HT-29 (cell line): ENCODE data around the gene KIF9. TPM values are rescaled to one million over a fixed set of nuclear protein-coding genes. Genes with fewer than 3 reads are reported as not detected.
"Not testable (repeated sequence)": the region's sequence is repeated elsewhere in the genome, so short reads cannot be mapped to it uniquely, and the experiment has no call there.

Experiments
- DNase-seq: peaks from one replicate; pipeline ENCODE4 v3.0.0-alpha.2; 2015; ENCODE audit warnings: low spot score
- total RNA-seq: library from RNA; depleted of rRNA; stranded (reverse); fragments of >200 nt; shearing (Covaris generic); gene quantifications from 2 replicates; pipeline ENCODE4 v1.2.3, GENCODE V29; 2014

The KIF9 gene
- total RNA-seq, 1 experiment from 2014 or later: 28.7 TPM

DNA sequence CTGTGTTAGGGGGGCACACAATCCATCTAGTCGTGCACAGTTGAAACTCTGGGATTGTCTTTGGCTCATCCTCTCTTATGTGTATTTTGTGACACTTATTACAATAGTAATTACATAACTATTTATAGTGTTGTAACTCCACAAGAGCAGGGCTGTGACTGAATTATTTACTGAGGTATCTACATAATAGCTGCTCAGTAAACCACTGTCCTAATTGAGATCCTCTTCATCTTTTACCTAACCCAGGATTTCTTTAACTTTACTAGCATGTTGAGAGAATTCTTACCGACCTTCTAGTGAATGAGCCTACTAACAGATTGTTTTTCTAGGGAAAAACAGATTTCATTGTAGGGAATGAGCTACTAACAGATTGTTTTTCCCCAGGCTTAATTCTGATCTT, 11.2 kb upstream of the KIF9 start:
- no peak for DNase-seq

DNA sequence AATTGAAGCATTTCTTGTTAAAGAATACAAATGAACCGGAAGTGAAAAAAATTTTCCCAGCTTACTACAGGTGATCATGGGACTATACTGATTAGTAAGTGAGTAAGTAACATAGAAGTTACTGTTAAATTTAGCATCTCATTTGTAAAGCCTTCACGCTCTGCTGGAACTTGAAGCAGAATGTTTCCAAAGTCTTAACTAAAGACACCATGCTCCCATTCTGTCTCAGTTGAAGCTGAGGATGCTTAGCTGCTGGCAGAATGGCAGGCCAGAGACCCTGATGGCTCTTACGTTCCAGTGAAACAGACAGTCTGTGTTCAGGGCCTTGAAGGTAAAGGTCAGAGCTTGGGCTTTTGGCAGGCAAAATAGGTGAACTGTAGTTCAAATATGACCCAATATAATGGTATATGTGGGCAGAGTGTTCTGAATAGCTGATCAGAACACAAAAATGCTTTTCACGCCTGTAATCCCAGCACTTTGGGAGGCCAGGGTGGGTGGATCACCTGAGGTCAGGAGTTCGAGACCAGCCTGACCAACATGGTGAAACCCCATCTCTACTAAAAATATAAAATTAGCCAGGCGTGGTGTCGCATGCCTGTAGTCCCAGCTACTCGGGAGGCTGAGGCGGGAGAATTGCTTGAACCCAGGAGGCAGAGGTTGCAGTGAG, 9.3 kb upstream of the KIF9 start:
- not testable (repeated sequence) for DNase-seq

DNA sequence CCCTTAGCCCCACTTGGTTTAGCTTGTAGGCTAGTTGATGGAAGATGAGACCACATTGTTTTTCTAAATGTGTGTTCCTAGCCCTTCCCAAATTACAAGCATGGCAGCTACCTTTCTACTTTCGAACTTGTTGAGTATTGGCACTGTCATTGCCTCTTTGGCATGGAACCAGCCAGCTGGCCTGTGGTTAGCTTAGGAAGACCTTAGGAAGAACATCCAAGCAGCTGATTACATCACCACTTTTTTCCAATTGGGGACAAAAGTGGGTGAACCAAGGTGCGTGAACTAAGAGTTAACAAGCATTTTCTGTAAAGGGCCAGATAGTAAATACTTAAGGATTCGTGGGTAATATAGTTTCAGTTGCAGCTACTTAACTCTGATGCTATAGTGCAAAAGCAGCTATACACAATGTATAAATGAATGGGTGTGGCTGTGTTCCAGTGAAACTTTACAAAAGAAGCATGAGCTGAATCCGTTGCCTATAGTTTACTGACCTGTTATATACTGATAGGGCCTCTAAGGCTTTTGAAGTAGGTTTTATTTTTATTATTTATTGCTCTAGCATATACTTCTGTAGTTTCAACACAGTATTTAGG, 8.7 kb upstream of the KIF9 start:
- no peak for DNase-seq

DNA sequence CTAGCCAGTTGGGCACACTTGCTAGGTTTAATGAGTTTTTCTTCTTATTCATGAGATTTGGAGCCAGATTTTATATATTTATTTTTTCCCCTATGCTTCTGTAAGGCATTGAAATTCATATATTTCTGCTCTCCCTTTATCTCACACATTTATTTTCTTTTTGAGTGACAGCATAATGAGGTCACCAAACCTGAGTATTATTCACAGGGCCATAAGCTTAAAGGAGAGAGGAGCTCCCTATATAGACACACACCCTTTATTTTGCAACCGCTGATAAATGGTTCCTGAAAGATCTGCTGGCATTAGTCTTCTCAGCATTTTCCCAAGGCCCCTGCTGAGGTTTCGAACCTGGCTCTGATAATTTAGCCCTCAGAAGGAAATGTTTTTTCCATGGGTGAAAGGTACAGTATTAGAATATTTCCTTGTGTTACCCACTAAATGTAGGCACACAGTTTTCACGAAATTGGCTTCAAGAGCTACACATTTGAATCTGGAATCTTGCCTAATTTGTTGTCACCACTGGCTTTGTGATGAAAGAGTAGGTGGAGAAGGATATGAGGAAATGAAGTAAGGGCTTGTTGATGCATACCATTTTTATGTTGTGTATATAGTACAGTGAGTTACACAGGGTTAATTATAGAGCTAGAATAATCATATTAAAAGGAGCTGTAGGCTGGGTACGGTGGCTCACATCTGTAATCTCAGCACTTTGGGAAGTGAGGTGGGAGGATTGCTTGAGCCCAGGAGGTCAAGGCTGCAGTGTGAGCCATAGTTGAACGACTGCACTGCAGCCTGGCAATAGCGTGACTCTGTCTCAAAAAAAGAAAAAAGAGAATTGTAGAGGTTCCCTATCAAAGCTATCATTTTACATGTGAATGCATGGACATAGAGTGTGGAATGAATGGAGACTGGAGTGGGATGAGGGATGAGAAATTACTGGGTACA, 6.6 kb upstream of the KIF9 start:
- DNase-seq: no peak

DNA sequence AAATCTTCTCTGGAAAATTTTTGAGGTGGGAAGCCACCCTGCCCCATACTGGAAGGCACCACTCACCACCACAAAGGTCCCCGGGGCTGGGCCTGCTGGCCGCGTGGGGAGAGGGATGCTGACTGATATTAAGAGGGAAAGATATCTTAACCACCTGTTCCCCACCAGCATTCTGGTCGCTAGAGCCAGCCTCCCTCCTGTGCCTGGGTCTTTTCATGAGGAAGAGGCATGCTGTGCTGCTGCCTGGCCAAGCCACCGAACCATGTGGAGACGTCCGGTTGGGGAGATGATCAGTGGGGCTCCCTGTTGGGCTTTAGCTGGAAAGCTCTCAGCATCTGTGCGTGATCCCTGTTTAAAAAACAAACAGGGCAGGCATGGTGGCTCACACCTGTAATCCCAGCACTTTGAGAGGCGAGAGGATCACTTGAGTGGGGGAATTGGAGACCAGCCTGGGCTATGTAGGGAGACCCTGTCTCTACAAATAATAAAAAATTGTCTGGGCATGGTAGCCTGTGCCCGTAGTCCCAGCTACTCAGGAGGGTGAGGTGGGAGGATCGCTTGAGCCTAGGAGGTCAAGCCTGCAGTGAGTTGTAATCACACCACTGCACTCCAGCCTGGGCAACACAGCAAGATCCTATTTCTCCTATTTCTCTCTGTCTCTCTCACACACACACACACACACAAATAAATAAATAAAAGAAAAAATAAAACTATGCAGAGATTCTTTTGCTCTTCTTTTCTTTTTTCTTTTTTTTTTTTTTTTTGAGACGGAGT, 1.2 kb upstream of the KIF9 start:
- peak; percentile 23 for DNase-seq

DNA sequence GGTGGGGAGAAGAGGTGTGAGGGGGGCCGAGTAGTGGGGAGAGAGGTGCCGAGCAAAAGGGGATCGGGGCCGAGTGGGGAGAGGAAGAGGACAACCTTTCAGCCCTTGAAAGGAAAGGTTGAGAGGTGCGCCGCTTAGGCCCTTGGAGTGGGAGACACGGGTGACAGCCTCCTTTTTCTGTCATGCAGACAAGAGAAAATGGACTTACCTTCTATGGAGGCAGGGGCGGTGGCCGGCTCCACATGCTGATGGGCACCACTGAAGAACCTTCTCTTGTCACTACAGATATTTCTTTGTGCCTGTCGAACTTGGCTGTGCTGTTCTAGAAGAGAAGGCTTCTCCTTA, 566 bp upstream of the KIF9 start:
- peak; percentile 17 for DNase-seq

DNA sequence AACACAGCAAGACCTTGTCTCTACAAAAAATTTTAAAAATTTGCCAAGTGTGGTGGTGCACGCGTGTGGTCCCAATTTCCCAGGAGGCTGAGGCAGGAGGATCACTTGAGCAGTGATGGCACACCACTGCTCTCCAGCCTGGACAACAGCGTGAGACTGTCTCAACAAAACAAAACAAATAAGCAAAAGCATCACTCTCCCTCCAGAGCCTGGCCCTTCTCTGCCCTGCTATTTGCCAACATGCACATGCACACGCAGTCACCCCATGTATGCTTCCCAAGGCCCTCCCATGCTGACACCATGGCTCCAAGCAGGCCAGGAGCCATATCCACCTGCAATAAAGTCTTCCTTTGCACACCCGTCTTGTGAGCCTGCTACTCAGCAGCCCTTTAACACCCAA, 2.1 kb downstream of the KIF9 start:
- DNase-seq: no peak

DNA sequence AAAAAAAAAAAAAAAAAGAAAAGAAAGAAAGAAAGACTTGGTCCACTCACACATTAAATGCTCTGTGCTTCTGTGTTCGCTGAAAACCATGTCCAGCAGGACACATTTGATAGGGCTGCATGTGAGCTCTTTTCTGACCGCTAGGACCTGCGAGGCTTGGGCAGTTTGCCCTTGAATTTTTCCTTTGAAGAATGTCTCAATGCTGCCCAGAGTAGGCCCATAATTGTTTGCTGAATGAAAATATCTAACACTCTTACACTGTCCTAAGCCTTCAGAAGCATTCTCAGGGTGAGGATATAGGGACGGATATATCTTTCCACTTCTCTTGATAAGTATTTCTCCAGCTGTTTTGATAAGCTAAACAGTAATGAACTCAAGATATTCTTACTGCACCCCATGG, 6.0 kb downstream of the KIF9 start:
- no peak for DNase-seq

DNA sequence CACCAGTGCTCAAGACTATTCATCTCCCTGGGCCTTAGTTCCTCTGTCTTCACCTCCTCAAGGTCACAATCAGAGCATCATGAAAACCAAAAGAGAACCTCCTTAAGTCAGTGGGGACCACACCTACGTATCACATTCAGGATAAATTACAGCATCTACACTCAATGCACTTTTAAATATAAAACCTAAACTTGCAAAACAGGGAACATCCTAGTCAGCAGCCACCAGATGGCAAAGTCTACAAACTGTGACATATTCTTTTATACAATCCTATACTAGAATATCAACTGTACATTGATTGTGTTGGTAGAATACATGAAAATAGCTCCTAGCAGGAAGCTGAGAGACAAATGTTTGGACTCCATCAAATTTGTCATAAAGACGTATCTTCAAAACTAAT, 7.9 kb downstream of the KIF9 start:
- DNase-seq: no peak

DNA sequence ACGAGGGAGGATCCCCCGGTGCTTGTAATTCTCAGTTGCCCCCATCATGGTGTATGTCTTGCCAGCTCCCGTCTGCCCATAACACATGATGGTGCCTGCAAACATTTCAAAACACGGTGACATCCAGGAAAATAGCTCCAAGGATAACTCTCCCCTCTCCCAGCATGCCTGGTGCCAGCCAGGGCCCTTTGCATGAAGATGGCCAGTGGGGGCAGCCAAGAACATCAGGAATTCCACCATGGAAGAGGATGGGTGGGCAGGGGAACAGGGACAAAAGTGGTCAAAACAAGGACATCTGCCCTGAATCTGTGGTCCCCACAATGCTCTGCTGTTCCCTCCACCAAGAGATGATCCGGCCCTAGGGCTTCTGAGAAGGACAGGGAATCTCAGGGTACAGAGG, 9.0 kb downstream of the KIF9 start:
- DNase-seq: no peak

DNA sequence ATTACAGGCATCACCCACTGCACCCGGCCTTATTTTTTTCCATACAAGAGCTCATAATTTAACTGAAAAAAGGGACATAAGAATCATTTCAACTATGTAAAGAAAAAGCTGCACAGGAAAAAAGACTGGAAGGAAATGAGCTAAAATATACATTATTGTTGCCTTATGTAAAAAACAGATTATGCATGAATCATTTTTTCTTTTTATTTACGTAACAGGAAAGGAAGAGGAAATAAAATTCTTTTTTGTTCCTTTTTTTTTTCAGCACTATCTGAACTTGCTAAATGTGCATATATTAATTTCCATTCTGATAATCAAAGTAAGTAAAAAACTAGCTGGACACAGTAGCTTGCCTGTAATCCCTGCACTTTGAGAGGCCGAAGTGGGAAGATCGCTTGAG, 12.1 kb downstream of the KIF9 start:
- DNase-seq: no peak

DNA sequence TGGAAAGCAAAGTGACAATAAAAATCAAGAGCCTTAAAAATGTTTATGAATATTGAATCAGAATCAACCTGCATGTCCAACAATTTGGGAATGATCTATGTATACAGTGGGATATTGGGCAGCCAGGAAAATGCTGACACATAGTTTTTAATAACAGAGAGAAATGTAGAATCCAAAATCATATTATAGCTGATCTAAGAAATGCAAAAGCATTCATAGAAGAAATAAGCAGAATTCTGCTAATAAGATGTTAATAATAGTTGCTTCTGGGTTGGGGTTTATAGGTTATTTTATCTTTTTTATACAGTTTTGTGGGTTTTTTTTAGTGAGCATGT, 15.1 kb downstream of the KIF9 start:
- DNase-seq: no peak

DNA sequence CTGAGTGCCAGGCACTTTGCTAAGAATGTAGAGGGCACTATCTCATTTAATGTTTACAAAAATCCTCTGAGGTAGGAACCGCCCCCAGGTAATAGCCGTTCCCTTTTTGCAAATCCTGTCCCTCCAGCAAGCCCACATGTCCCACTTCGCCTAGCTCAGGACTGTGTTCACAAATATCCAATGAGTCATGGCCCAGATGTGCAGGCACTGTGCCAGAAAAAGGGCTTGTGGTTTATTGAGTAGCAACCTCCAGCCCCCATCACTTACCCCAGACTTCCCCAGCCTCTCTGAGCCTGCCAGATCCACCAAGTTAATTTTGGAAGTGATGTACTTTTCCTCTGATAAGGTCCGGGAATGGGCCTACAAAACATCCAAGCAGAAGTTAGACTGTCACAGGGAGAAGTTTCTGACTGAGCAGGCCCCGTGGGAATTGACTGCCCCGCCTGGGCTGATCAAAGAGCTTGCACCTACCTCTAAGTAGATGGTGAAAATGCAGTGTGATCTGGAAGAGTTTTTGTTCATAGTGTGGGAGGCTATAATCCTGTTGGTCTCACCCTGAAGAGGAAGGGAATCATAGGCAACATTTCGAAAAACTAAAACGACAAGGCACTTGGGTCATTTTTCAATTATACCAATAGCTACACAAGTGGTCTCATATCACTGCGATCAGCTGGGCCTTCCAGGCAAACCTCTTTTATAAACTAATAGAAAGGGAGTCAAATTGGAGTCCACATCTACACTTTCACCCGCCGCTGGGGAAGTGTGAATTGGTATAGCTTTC, 15.7 kb downstream of the KIF9 start:
- peak; percentile 71 for DNase-seq

DNA sequence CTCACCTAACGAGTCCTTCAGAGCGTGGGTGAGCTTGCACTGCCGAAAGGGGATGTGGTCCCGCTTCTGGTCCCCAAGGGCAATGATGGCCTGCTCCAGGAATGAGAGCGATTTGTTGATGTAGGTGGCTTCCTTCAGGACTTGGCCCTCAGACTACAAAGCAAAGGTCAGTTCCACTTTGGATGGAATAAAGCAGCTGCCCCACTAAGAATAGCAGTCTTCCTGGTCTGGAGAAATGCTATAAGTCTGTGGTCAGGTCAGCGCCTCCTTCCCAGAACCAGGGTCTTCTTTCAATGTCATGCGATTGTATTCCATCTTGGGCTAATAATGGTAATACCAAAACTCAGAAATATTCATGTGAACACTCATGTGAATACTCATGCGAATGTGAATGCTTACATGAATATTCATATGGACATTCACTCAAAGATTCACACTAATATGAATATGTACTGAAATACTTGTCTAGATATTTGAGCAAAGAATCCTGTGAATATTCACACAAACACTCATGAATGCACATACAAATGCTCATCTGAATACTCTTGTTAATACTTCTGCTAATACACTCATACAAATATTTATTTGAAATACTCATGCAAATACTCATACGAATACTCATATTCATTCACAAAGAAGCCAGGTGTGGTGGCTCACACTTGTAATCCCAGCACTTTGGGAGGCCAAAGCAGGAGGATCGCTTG, 16.7 kb downstream of the KIF9 start:
- no peak for DNase-seq

DNA sequence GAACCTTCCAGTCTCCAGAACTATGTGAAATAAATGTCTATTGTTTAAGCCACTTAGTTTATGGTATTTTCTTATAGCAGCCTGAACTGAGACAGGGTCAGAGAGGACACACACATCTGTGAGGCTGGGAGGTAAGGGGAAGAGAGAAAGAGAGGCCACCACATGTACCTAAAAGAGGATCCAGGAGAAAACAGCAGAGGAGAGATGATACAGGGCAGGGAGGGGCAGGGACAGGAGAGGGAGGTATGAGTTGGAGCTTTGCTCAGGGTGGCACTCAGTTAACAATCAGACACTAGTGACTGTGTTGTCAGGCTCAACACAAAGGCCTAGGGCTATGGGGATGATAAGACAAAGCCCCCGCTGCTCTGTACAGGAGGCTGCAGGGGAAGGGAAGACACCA, 17.6 kb downstream of the KIF9 start:
- no peak for DNase-seq

DNA sequence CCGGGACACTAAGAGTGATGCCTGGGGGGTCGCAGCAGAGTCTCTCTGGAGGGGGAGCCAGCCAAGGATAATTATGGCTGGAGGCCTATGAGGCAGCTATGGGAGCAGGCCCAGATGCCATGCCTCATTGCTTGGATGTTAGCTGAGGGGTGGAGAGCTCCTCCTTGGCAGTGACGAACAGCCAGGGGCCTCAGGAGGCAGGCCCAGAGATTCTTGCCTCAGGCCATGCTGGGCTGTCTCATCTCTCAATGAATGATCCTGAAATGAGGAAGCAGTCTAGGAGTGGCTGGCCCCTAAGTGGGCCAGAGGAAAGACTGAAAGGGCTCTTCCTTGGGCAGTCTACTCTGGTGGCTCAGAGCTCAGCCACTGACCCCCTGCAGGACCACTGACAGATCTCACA, 21.3 kb downstream of the KIF9 start:
- DNase-seq: no peak

DNA sequence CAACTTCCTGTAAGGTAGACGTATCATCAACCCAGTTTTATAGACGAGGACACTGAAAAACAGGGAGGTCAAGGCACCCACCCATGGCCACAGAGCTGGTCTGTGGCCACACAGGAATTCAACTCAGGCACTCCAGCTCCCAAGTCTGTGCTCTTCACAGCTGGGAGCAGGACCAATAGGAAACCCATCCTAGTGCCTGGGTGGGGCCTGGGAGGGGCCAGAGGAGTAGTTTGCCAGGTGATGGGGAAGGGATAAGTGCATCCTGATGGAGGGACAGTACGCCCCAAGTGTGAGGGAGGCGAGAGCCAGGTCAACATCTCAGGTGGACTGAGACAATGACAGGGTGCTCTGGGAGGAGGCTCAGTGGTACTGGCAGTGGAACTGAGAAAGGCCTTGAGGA, 22.0 kb downstream of the KIF9 start:
- no peak for DNase-seq

DNA sequence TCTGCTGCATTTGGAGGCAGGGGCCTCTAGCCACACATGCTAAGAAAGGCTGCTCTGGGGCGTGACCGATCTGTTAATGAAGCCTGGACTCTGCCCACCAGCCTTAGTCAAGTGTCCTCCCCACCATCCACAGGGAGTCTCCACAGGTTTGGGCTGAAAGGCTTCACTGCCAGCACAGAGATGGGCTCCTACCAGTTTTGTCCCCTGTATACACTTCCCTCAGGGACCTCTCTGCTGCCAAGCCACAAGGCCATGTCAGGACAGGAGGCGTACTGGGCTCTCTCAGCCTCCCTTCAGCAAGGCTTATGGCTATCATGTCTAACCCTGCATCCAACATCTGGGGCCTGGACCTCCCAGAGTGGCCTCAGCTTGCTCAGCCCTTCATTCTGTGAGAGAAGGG, 23.5 kb downstream of the KIF9 start:
- DNase-seq: no peak

DNA sequence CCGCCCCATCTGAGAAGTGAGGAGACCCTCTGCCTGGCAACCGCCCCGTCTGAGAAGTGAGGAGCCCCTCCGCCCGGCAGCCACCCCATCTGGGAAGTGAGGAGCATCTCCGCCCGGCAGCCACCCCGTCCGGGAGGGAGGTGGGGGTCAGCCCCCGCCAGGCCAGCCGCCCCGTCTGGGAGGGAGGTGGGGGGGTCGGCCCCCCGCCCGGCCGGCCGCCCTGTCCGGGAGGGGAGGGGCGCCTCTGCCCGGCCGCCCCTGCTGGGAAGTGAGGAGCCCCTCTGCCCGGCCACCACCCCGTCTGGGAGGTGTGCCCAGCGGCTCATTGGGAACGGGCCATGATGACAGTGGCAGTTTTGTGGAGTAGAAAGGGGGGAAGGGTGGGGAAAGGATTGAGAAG, 26.3 kb downstream of the KIF9 start:
- not testable (repeated sequence) for DNase-seq

DNA sequence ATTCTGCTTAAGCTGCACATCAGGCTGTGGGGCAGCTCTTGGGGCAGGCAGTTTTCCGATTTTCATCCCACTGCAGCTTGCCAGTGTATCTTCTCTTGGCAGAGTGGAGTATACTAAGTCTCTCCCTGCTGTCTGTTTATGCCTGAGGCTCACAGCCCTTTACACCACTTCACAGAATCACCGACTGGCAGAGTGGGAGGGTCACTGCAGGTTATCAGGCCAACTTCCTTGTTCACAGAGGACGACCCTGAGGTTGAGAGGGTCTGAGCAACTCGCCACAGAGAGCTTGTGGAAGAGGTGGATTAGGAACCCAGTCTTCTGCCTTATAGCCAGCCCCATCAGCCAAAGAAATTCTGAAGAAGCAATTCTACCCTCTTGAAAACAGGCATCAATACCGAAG, 30.9 kb downstream of the KIF9 start:
- DNase-seq: no peak

DNA sequence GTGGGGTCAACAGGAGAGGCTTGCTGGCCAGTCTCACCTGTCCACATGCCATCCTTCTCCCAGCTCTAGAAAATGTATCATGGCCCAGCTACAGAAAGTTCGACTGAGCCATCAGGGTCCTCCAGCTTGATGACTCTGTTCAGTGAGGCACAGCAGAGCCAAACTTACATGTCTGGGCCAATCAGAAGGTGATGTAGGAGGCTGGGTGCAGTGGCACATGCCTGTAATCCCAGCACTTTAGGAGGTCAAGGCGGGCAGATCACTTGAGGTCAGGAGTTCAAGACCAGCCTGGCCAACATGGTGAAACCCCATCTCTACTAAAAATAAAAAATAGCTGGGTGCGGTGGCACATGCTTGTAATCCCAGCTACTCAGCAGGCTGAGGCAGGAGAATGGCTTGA, 31.5 kb downstream of the KIF9 start:
- not testable (repeated sequence) for DNase-seq
